GM12865 (cell line): ENCODE data around the gene NECAB3.
A peak's percentile ranks its signal among the peaks of the same experiment; 100 is the strongest.

Experiments
- DNase-seq: peaks from one replicate; pipeline ENCODE4 v3.0.0; 2010; ENCODE audit warnings: low read depth
- H3K4me3 ChIP-seq: 2 replicates; pipeline ENCODE4 v1.5.1; 2011; ENCODE audit warnings: mild to moderate bottlenecking, low read depth, low read length, control low read depth
- TF ChIP-seq, protein P1 (sequence below): IDR thresholded peaks from 2 replicates; pipeline ENCODE4 v1.5.1; 2011; ENCODE audit warnings: low read length, control low read depth, low read depth, inconsistent platforms; ENCODE audit not compliant: insufficient read depth; ENCODE audit errors: missing control alignments

The NECAB3 gene

DNA sequence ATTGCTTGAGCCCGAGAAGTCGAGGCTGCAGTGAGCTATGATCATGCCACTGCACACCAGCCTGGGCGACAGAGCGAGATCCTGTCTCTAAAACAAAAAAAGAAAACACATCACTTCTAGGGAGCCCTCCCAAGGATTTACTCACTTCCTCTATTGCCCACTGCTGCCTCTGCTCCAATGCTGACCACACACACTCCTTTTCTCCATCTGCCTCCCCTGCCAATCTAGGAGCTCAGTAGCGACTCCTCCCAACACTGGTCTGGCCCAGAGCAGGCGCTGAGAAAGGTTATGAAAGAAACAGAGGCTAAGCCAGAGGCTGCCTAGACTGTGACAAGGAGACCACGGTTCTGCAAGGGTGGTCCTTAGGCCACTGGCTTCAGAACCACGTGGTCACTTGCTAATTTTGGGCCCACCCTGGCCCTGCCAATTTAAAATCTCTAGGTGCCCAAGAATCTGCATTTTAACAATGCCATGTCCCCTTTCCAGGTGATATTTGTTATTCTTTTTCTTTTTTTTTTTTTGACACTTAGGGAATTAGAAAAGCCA lies 13.2 kb upstream of the NECAB3 start:
- H3K4me3 ChIP-seq, result no peak overlapping the region
- no peak for DNase-seq
- TF ChIP-seq, protein P1, sequence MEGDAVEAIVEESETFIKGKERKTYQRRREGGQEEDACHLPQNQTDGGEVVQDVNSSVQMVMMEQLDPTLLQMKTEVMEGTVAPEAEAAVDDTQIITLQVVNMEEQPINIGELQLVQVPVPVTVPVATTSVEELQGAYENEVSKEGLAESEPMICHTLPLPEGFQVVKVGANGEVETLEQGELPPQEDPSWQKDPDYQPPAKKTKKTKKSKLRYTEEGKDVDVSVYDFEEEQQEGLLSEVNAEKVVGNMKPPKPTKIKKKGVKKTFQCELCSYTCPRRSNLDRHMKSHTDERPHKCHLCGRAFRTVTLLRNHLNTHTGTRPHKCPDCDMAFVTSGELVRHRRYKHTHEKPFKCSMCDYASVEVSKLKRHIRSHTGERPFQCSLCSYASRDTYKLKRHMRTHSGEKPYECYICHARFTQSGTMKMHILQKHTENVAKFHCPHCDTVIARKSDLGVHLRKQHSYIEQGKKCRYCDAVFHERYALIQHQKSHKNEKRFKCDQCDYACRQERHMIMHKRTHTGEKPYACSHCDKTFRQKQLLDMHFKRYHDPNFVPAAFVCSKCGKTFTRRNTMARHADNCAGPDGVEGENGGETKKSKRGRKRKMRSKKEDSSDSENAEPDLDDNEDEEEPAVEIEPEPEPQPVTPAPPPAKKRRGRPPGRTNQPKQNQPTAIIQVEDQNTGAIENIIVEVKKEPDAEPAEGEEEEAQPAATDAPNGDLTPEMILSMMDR, result no peak

DNA sequence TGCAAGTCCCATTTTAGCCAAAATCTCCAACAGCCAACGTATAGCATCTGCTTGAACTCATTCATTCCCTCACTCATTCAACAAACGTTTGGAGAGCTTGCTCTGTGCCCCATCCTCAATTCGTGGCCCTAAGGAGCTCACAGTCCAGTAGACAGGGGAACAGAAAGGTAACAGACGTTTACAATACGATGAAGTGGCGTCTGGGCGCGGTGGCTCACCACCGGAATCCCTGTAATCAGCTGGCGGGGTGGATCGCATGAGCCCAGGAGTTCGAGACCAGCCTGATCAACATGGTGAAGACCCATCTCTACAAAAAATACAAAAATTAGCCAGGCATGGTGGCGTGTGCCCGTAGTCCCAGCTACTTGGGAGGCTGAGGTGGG lies 12.7 kb upstream of the NECAB3 start:
- TF ChIP-seq, protein P1, result no peak
- no peak overlapping the region for H3K4me3 ChIP-seq
- DNase-seq, result no peak

DNA sequence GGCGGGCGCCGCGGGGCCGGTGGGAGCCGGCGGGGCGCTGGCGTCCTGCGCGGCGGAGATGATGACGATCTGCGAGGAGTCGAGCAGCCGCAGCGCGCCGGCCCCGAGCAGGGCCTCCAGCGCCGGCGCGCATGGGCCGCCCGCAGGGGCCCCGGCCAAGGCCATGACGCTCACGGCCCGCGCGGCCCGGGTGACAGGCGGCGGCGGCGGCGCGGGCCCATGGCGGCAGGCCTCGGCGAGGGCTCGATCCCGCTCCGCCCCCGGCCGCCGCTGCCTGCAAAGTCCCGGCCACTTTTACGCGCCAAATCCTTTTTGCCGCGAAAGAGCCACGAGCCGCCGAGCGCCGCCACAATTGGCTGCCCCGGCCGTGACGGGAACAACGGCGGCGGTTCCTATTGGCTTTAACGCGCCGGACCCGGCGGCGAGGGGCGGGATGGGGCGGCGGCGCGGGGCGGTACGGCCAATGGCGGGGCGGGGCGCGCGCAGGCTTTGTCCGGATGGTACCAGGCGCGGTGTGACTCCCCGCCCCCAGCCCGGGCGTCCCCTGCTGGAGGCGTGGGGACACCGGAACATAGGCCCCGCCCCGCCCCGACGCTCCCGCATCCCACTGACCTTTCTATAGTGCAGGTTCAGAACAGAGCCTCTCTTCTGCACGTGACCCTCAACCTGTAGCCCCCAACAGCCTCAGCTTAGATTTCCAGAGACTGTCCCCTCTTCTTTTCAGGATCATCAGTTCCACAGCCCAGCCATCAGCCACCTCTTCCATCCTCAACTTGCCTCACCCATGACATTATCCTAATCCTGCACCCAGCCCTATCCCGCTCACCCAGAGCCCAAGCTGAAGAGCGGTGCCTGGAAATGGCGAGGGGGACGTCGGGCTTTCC lies 12.1 kb upstream of the NECAB3 start, which contains the start of gene E2F1:
E2F1 (minus strand) TSS at position 286 of the 884 bp plus-strand sequence; CDS start at position 165, 121 bp downstream.
- TF ChIP-seq, protein P1, result peak; percentile 31
- peak; percentile 97 for DNase-seq

DNA sequence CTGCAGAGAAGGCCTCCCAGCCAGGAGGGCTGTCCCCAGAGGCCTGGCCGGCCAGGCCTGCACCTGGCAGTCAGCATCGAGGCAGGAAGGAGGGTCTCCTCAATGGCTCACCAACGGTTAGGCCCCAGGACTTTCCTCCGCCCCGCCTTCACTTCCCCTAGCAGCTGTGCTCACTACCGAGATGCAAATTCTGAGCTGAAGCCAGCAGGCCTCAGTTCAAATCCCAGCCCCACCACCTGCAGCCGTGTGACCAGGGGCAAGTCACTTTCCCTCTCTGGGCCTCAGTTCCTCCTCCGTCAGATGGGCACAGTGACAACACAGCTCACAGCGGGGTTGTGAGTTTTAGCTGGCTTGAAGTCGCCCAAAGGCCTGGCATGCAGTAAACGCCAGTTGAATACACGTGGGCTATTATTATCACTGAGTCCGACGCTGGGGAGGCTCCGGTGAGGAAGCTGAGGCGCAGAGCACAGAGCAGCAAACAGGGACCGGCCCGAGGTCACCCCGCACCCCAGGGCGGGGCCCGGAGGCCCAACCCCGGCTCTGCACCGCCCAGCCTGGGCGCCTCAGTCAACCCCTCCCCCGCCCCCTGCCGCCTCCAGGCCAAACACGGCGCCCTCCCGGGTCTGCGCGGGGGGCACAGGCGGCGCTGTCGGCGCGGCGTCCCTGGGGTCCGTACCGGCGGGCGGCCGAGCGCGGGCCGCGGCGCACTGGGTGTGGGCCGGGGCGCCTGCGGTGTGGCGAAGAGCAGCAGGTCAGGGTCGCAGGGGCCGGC lies 11.3 kb upstream of the NECAB3 start:
- TF ChIP-seq, protein P1, result no peak
- DNase-seq, result peak; percentile 91
- peak overlapping the region; percentile 54 for H3K4me3 ChIP-seq

More for the DNA sequence above, 12.1 kb upstream of the NECAB3 start, which contains the start of gene E2F1:
- peak within 1 kb of the TSS; percentile 54 for H3K4me3 ChIP-seq

DNA sequence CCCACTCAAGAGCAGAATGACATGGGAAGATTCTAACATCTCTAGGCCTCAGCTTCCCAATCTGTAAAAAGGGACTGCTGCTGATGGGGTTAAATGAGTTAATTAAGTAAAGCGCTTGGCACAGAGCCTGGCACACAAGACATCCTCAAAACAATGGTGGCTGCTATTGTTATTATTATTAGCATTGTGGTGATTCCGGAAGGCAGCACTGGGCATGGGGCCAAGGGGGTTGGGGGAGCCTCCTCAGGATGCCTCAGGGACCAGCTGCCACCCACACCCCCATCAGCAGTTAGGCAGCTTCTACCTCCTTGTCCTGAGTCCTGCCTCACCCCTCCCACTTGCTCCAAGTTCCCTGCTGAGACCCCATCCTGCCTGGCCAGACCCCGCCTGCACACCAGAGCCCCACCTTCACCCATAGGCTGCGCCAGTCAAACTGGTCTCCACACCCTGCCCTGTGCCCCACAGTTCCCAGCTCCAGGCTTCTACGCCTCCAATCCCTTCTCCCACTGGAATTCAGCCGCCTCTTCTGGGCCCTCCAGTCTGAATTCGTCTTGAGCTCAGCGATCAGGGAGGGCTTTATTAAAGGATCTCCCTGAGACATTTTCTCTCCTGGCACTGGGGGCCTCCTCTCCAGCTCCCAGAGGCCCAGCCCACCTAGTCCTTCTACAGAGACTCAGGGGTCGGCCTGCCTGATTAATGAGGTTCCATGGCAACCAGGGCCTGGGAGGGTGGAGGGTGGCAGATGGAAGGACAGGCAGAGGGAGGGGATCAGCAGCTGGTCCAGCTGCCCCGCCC lies 10.5 kb upstream of the NECAB3 start:
- H3K4me3 ChIP-seq, result peak overlapping the region; percentile 54
- TF ChIP-seq, protein P1, result no peak
- DNase-seq, result peak; percentile 43

DNA sequence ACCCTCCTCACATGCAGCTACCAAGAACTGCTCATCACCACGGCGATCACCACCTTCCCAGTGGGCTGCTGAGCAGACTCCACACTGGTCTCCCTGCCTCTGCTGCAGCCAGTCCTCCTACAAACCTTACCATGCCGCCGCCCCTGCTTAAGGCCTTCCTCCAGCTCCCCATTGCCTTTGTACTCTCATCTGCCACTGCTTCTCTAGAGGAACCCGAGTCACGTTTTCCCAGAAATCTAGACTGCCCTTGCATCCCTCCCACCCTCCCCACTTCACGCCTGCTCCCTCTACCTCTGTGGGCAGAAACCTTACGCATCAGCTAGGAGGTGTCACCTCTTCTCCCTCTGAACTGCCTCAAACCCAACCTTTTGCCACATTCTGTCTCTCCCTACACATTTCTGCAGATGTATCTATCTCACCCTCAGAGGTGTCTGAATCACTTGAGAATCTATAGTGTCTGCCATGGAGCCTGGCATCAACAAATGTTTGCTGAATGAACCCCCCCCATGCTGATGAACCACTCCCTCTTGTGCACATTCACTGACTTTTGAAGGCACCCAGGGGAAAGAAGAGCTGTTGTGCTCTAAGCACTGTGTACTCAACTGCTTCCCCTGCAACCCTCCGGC lies 7.6 kb upstream of the NECAB3 start:
- TF ChIP-seq, protein P1, result no peak
- no peak overlapping the region for H3K4me3 ChIP-seq
- DNase-seq, result no peak
